Measurements from ENCODE around the gene HNRNPDL.
"Not testable (repeated sequence)": the region's sequence is repeated elsewhere in the genome, so short reads cannot be mapped to it uniquely, and the experiment has no call there.

HNRNPDL gene

GRCh38 chr4:82430193-82430963, at the start of gene HNRNPDL, which contains the start of gene ENOPH1:
HNRNPDL (minus strand) TSS chr4:82430462; CDS start chr4:82429690, 772 bp downstream.
ENOPH1 (plus strand) TSS chr4:82430590; CDS start chr4:82430830, 240 bp downstream.
- peak; percentile 87 for DNase-seq (ENCODE audit: low read depth, low spot score)

DNA sequence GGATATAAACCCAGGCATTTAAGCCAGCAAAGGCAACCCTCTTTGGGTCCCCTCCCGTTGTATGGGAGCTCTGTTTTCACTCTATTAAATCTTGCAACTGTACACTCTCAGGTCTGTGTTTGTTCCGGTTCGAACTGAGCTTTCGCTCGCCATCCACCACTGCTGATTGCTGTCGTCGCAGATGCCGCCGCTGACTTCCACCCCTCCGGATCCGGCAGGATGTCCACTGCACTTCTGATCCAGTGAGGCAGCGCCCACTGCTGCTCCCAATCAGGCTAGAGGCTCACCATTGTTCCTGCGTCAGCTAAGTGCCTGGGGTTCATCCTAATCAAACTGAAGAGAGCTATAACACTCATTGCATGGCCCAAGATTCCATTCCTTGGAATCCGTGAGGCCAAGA, 49.3 kb upstream of the HNRNPDL start:
- no peak for DNase-seq (ENCODE audit: low read depth, low spot score)

DNA sequence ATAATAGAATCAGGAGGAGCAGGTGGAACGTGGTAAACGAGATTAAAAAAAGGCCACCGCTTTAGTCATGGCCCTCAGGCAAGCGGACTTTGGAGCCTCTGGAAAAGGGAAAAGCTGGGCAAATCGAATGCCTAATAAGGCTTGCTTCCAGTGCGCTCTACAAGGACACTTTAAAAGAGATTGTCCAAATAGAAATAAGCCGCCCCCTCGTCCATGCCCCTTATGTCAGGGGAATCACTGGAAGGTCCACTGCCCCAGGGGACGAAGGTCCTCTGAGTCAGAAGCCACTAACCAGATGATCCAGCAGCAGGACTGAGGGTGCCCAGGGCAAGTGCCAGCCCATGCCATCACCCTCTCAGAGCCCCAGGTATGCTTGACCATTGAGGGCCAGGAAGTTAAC, 47.2 kb upstream of the HNRNPDL start:
- DNase-seq (ENCODE audit: low read depth, low spot score) = not testable (repeated sequence)

- DNase-seq (ENCODE audit: low read depth, low spot score) = not testable (repeated sequence)
These were observed 45.7 kb upstream of the HNRNPDL start for GRCh38 chr4:82475931-82476330.

DNA sequence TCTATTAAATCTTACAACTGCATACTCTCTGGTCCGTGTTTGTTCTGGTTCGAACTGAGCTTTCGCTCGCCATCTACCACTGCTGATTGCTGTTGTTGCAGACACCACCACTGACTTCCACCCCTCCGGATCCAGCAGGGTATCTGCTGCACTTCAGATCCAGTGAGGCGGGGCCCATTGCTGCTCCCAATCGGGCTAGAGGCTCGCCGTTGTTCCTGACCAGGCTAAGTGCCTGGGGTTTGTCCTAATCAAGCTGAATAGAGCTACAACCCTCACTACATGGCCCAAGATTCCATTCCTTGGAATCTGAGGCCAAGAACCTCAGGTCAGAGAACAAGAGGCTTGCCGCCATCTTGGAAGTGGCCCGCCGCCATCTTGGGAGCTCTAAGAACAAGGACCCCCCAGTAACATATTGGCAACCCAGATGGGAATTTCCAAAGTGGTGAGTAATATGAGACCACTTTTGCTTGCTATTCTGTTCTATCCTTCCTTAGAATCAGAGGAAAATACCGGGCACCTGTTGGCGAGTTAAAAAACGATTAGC, 43.4 kb upstream of the HNRNPDL start:
- DNase-seq (ENCODE audit: low read depth, low spot score) = no peak

GRCh38 chr4:82473080-82473479, 42.8 kb upstream of the HNRNPDL start:
- not testable (repeated sequence) for DNase-seq (ENCODE audit: low read depth, low spot score)

- DNase-seq (ENCODE audit: low read depth, low spot score) = no peak
These were observed 39.6 kb upstream of the HNRNPDL start for GRCh38 chr4:82469791-82470345.

DNA sequence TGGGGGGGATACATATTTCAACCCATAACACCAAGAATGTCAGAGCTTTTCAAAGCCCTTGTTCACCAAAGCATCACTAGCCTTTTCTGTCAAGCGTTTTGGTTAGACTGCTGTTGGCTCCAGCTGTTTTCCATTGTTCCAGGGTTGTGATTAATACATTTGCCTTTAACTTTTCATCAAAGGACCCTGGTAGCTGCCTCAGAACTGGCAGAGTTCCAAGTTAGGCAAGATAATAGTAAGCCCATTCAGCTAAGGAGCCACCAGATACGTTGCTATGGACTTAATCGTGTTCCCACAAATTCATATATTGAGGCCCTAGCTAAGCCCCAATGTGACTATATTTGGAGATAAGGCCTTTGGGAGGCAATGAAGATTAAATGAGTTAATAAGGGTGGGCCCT, 37.2 kb upstream of the HNRNPDL start:
- DNase-seq (ENCODE audit: low read depth, low spot score) = no peak

- DNase-seq (ENCODE audit: low read depth, low spot score) = no peak
These were observed 33.0 kb upstream of the HNRNPDL start for GRCh38 chr4:82463221-82463620.

DNA sequence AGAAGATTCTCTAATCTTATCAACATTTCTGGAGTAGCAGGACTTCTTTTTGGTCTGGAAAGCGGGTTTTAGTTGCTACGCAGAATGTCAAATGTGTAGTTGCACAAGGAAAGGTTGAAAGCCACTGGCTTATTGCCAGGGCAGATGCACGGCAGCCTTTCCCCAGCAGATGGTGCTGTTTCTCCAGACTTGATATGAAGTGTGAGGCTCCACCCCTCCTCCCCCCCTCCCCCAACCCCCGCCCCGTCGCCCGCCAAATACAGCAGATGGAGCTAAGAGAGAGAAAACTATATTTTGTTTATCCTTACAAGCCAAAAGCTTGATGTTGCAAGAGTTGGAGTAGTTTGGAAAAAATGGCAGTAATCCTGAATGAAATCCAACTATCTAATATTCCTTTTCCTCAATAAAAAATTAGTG, 32.2 kb upstream of the HNRNPDL start:
- no peak for DNase-seq (ENCODE audit: low read depth, low spot score)

GRCh38 chr4:82461710-82462109, 31.4 kb upstream of the HNRNPDL start:
- DNase-seq (ENCODE audit: low read depth, low spot score) = no peak

- DNase-seq (ENCODE audit: low read depth, low spot score) = no peak
These were observed 28.5 kb upstream of the HNRNPDL start for GRCh38 chr4:82458729-82459128.

DNA sequence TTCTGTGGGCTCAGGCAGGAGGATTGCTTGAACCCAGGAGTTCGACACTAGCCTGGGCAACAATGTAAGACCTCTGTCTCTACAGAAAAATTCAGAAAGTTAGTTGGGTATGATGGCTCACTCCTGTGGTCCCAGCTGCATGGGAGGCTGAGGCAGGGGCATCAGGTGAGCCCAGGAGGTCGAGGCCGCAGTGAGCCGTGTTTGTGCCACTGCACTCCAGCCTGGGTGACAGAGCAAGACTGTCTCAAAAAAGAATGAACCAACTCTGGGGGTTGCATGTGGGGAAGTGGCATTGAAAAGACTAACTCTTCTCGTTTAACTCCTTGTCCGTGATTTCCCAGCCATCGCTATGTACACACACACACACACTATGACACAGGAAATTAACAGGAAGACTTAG, 27.0 kb upstream of the HNRNPDL start:
- DNase-seq (ENCODE audit: low read depth, low spot score) = no peak

GRCh38 chr4:82452026-82452425, 21.8 kb upstream of the HNRNPDL start:
- DNase-seq (ENCODE audit: low read depth, low spot score) = no peak

GRCh38 chr4:82450966-82451755, 20.9 kb upstream of the HNRNPDL start:
- DNase-seq (ENCODE audit: low read depth, low spot score) = no peak

DNA sequence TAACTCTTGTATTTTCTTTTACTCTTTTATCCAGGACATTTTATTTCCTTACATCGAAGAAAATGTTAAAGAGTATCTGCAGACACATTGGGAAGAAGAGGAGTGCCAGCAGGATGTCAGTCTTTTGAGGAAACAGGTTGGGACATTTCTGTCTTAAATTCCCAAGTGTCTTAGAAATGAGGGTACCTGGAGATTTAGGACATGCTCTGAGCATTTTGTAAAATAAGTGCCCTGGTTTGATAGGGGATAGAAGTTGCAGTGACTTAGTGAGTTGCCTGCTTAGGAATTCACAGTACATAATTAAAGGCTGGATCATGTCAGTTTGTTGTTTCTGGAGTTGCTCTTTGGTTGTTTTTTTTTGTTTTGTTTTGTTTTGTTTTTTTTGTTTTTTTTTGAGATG, 17.6 kb upstream of the HNRNPDL start:
- DNase-seq (ENCODE audit: low read depth, low spot score) = no peak

DNA sequence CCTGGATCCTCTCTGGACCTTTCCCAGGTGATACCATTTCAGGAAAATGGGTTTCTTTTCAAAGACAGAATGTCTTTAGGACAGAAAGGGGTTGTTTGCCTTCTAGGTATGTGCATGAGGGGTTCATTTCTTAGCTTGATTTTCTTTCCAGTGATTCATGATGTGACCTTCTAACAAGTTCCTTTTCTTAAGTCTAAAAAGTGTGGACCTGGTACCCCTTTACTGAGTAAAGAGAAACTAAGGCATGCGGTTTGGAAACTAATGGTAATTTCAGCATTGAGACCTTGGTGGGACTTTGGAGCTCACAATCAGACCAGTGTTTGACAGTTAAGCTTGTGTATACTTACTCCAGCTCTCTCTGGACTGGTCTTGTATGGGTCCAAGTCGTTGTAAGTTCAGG, 8.8 kb upstream of the HNRNPDL start:
- DNase-seq (ENCODE audit: low read depth, low spot score) = no peak

GRCh38 chr4:82437285-82438005, 7.2 kb upstream of the HNRNPDL start:
- no peak for DNase-seq (ENCODE audit: low read depth, low spot score)

GRCh38 chr4:82436780-82437179, 6.5 kb upstream of the HNRNPDL start:
- DNase-seq (ENCODE audit: low read depth, low spot score) = no peak

DNA sequence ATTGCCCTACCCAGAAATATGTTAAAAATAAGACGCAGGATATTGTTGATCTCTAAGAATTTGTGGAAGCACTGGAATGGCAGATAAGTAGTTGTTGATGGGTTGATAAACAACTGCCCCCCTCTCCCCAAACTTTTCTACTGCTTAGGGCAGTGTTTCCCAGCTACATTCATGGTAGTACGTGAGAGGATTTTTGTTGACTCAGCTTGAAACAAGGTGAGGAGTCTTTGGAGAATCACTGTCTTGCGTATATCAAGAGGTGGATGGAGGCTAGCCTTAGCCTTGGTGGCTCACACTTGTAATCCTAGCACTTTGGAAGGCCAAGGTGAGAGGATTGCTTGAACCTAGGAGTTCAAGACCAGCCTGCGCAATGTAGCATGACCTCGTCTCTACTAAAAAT, 5.9 kb upstream of the HNRNPDL start:
- no peak for DNase-seq (ENCODE audit: low read depth, low spot score)

DNA sequence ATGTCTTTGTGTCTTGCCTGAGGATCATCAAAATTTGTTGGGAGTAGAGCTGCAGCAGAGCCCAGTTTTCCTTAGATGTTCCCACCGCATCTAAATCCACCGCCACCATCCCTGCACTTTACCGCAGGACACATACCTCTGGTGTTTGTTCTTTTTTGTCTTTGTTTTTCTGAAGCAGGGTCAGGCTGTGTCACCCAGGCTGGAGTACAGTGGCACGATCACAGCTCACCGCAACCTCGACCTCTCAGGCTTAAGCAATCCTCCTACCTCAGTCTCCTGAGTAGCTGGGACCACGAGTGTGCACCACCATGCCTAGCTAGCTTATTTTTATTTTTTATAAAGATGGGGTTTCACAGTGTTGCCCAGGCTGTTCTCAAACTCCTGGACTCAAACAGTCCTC, 4.7 kb upstream of the HNRNPDL start:
- DNase-seq (ENCODE audit: low read depth, low spot score) = no peak

DNA sequence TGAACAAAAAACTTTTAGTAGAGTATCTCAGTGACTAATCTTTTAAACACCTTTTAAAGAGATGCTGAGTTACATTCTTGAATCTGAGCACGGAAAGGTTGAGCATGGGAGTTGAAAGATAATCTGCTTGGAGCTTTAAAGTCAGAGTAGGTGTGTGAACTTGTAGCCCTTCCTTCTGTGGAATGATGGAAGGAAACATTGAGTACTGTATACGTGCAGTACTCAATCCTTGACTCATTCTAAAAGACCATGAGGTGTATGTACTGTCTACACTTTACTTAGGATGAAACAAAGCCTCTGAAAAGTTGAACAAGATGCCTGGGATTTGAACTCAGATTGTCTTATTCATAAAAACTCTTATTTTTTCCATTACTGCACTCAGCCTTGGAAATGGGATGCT, 3.5 kb upstream of the HNRNPDL start:
- DNase-seq (ENCODE audit: low read depth, low spot score) = no peak

Data from iPS DF 19.7 (cell line).